Epithelial cell of proximal tubule (primary cell): ENCODE results near the gene ZNF43. TPM values are rescaled to one million over a fixed set of nuclear protein-coding genes. Genes with fewer than 3 reads are reported as not detected.
"Not testable (repeated sequence)": the region's sequence is repeated elsewhere in the genome, so short reads cannot be mapped to it uniquely, and the experiment has no call there.

ENCODE experiments used
- DNase-seq: peaks from one replicate; pipeline ENCODE4 v3.0.0-alpha.2; 2011; ENCODE audit warnings: low read depth
- H3K4me3 ChIP-seq: 2 replicates; pipeline ENCODE4 v1.5.1; 2011; ENCODE audit warnings: low read depth, mild to moderate bottlenecking, low read length
- CTCF ChIP-seq: conservative IDR thresholded peaks from 2 replicates; pipeline ENCODE4 v1.5.1; 2012; ENCODE audit warnings: low read depth, mild to moderate bottlenecking, low read length
- total RNA-seq: library from RNA; depleted of rRNA; stranded (reverse); fragments of >200 nt; gene quantifications from 2 replicates; pipeline ENCODE4 v1.2.3, GENCODE V29; 2015

ZNF43 gene
- total RNA-seq, 1 donor from 2014 or later: 11.2 TPM

- no peak overlapping the region for H3K4me3 ChIP-seq
- DNase-seq: no peak
- TF ChIP-seq CTCF: no peak
Observed at GRCh38 chr19:21789466-21790085, 46.4 kb downstream of the ZNF43 start.

- no peak for DNase-seq
- TF ChIP-seq CTCF: no peak
- H3K4me3 ChIP-seq: no peak overlapping the region
Observed at GRCh38 chr19:21786936-21787335, 49.0 kb downstream of the ZNF43 start.

GRCh38 chr19:21775792-21776191 lies 60.2 kb downstream of the ZNF43 start:
- not testable (repeated sequence) for H3K4me3 ChIP-seq, DNase-seq

GRCh38 chr19:21767065-21767800 lies 68.7 kb downstream of the ZNF43 start, which contains the start of gene ZNF100:
ZNF100 (minus strand) TSS chr19:21767579; CDS start chr19:21767429, 150 bp downstream.
- TF ChIP-seq CTCF: peak; percentile 7
- DNase-seq: peak; percentile 63
- H3K4me3 ChIP-seq: peak within 1 kb of the TSS; percentile 97

- peak overlapping the region; percentile 97 for H3K4me3 ChIP-seq
- DNase-seq: not testable (repeated sequence)
Observed at GRCh38 chr19:21766705-21767064, 69.3 kb downstream of the ZNF43 start.

- H3K4me3 ChIP-seq: no peak overlapping the region
- no peak for DNase-seq
- no peak for TF ChIP-seq CTCF
Observed at GRCh38 chr19:21765151-21765550, 70.8 kb downstream of the ZNF43 start.

- DNase-seq, H3K4me3 ChIP-seq: not testable (repeated sequence)
Observed at GRCh38 chr19:21761547-21761946, 74.4 kb downstream of the ZNF43 start.

GRCh38 chr19:21758296-21758695 lies 77.7 kb downstream of the ZNF43 start:
- TF ChIP-seq CTCF: no peak
- no peak overlapping the region for H3K4me3 ChIP-seq
- DNase-seq: no peak

- not testable (repeated sequence) for H3K4me3 ChIP-seq, DNase-seq
Observed at GRCh38 chr19:21755555-21755954, 80.4 kb downstream of the ZNF43 start.
